ENCODE data around the gene NOS1AP.

GRCh38 chr1:162366671-162367070 lies 297.2 kb downstream of the NOS1AP start:
- no peak for TF ChIP-seq SUZ12 (IDR thresholded peaks at IDR 0.05; ENCODE audit: extremely low read depth, insufficient read depth, insufficient read length)
- TF ChIP-seq YY1 (IDR thresholded peaks at IDR 0.05; ENCODE audit: insufficient read depth, insufficient read length), result no peak
